IMR-90 (cell line): Measurements from ENCODE around the gene SMAP1. TPM values are rescaled to one million over a fixed set of nuclear protein-coding genes. Genes with fewer than 3 reads are reported as not detected.

Experiments
- ATAC-seq: fragments of 200-7000 bp; cut with Tn5 transposase; 2 replicates; pipeline ENCODE4 v1.9.1; 2020; ENCODE audit warnings: low read depth, mild to moderate bottlenecking, moderate library complexity
- BruUV-seq: library from RNA; stranded (reverse); fragments of 400-500 nt; replicated peaks from 2 replicates; lab custom pipeline; 2021; lab: Mats Ljungman, UMichigan
- CTCF ChIA-PET: fragments of 300-600 bp; formaldehyde crosslinking; extraction: SDS; loops from one replicate; lab custom pipeline; 2021; ENCODE audit warnings: antibody characterized with exemption; lab: Yijun Ruan, JAX
- POLR2A ChIA-PET: fragments of 300-600 bp; sonication (Branson Sonifier 250); formaldehyde crosslinking; loops from one replicate; lab custom pipeline; 2022; ENCODE audit warnings: antibody characterized with exemption; ENCODE audit not compliant: unreplicated experiment; lab: Charles Lee
- DNase-seq: peaks from one replicate; pipeline ENCODE4 v3.0.0; 2013
- H2AFZ ChIP-seq: replicated peaks from 2 replicates; pipeline ENCODE3; 2013; ENCODE audit warnings: low read length, mild to moderate bottlenecking; ENCODE audit not compliant: poor library complexity
- H2AK5ac ChIP-seq: 2 replicates; pipeline ENCODE4 v1.6.1; 2013; ENCODE audit warnings: low read depth, low read length, inconsistent platforms
- H2AK9ac ChIP-seq: replicated peaks from 2 replicates; pipeline ENCODE3; 2013; ENCODE audit warnings: mild to moderate bottlenecking, low read depth, low read length, moderate library complexity; ENCODE audit not compliant: poor library complexity
- H2BK120ac ChIP-seq: 2 replicates; pipeline ENCODE4 v1.6.1; 2013; ENCODE audit warnings: low read depth, low read length, inconsistent platforms
- H2BK15ac ChIP-seq: 3 replicates; pipeline ENCODE4 v1.6.1; 2013; ENCODE audit warnings: low read depth, low read length, inconsistent platforms
- H2BK20ac ChIP-seq: 2 replicates; pipeline ENCODE4 v1.6.1; 2013; ENCODE audit warnings: low read depth, mild to moderate bottlenecking, inconsistent platforms, low read length, moderate library complexity
- H2BK5ac ChIP-seq: 2 replicates; pipeline ENCODE4 v1.6.1; 2013; ENCODE audit warnings: mild to moderate bottlenecking, low read depth, low read length, inconsistent platforms; ENCODE audit not compliant: poor library complexity, severe bottlenecking
- H3K14ac ChIP-seq: replicated peaks from 2 replicates; pipeline ENCODE4 v1.6.1; 2013; ENCODE audit warnings: low read depth, low read length, inconsistent platforms
- H3K18ac ChIP-seq: 2 replicates; pipeline ENCODE4 v1.6.1; 2013; ENCODE audit warnings: low read depth, low read length, control low read depth
- H3K23ac ChIP-seq: 2 replicates; pipeline ENCODE4 v1.6.1; 2013; ENCODE audit warnings: low read depth, low read length, inconsistent platforms
- H3K27ac ChIP-seq: 2 replicates; pipeline ENCODE4 v1.5.1; 2013; ENCODE audit warnings: mild to moderate bottlenecking, control low read depth, low read length; ENCODE audit not compliant: insufficient read depth
- H3K27me3 ChIP-seq: 2 replicates; pipeline ENCODE4 v1.6.1; 2013; ENCODE audit warnings: low read length; ENCODE audit not compliant: control insufficient read depth, insufficient read depth
- H3K36me3 ChIP-seq: 2 replicates; pipeline ENCODE4 v1.6.1; 2013; ENCODE audit warnings: low read length, mixed read lengths; ENCODE audit not compliant: control insufficient read depth, insufficient read depth
- H3K4ac ChIP-seq: 2 replicates; pipeline ENCODE4 v1.6.1; 2013; ENCODE audit warnings: low read depth, low read length, inconsistent platforms
- H3K4me1 ChIP-seq: 2 replicates; pipeline ENCODE4 v1.6.1; 2013; ENCODE audit warnings: low read length, mixed read lengths; ENCODE audit not compliant: control insufficient read depth, insufficient read depth
- H3K4me2 ChIP-seq: 2 replicates; pipeline ENCODE4 v1.6.1; 2013; ENCODE audit warnings: low read depth, mild to moderate bottlenecking, control low read depth, low read length, moderate library complexity
- H3K4me3 ChIP-seq: 2 replicates; pipeline ENCODE4 v1.5.1; 2013; ENCODE audit warnings: low read depth, mild to moderate bottlenecking, control low read depth, low read length, moderate library complexity; ENCODE audit not compliant: insufficient read depth
- H3K56ac ChIP-seq: 2 replicates; pipeline ENCODE4 v1.6.1; 2013; ENCODE audit warnings: low read length, inconsistent platforms; ENCODE audit not compliant: insufficient read depth; ENCODE audit errors: extremely low read depth
- H3K79me1 ChIP-seq, 2 experiments: 2 replicates each; pipeline ENCODE4 v1.6.1; 2013; ENCODE audit warnings: low read length in 2 of 2, inconsistent platforms in 1 of 2, low read depth in 1 of 2
- H3K9ac ChIP-seq: 2 replicates; pipeline ENCODE4 v1.6.1; 2013; ENCODE audit warnings: low read depth, low read length, control low read depth
- H3K9me1 ChIP-seq: 2 replicates; pipeline ENCODE4 v1.6.1; 2013; ENCODE audit warnings: low read length, inconsistent platforms; ENCODE audit not compliant: insufficient read depth
- H3K9me3 ChIP-seq: 2 replicates; pipeline ENCODE4 v1.6.1; 2013; ENCODE audit warnings: low read length; ENCODE audit not compliant: control insufficient read depth, insufficient read depth
- H4K20me1 ChIP-seq: 2 replicates; pipeline ENCODE4 v1.6.1; 2013; ENCODE audit warnings: low read length, inconsistent platforms; ENCODE audit not compliant: insufficient read depth
- H4K5ac ChIP-seq: 2 replicates; pipeline ENCODE4 v1.6.1; 2013; ENCODE audit warnings: mild to moderate bottlenecking, low read depth, low read length, control low read depth
- H4K8ac ChIP-seq, 2 experiments: 2 replicates each; pipeline ENCODE4 v1.6.1; 2013; ENCODE audit warnings: low read depth in 2 of 2, low read length in 2 of 2, control low read depth in 1 of 2, inconsistent platforms in 1 of 2
- H4K91ac ChIP-seq: 2 replicates; pipeline ENCODE4 v1.6.1; 2013; ENCODE audit warnings: low read depth, low read length, inconsistent platforms; ENCODE audit not compliant: insufficient read depth
- BHLHE40 ChIP-seq: fragments of 150-350 bp; IDR thresholded peaks from 2 replicates; pipeline ENCODE4 v1.6.1; 2016; ENCODE audit warnings: mild to moderate bottlenecking, low read depth, low read length
- CEBPB ChIP-seq: IDR thresholded peaks from 2 replicates; pipeline ENCODE4 v1.6.1; 2012; ENCODE audit warnings: low read depth, low read length, improper control_type of control experiment
- CHD1 ChIP-seq: IDR thresholded peaks from 2 replicates; pipeline ENCODE4 v1.6.1; 2012; ENCODE audit warnings: low read depth, low read length, improper control_type of control experiment
- FOS ChIP-seq: fragments of 150-350 bp; IDR thresholded peaks from 2 replicates; pipeline ENCODE4 v1.6.1; 2016; ENCODE audit warnings: low read depth, low read length
- MAFK ChIP-seq: IDR thresholded peaks from 2 replicates; pipeline ENCODE4 v1.6.1; 2012; ENCODE audit warnings: low read depth, low read length, improper control_type of control experiment
- MXI1 ChIP-seq: IDR thresholded peaks from 2 replicates; pipeline ENCODE4 v1.6.1; 2012; ENCODE audit warnings: low read depth, mild to moderate bottlenecking, low read length, moderate library complexity, borderline replicate concordance
- NFE2L2 ChIP-seq: fragments of 150-350 bp; IDR thresholded peaks from 2 replicates; pipeline ENCODE4 v1.6.1; 2016; ENCODE audit warnings: low read depth, mild to moderate bottlenecking, low read length
- POLR2A ChIP-seq: IDR thresholded peaks from 2 replicates; pipeline ENCODE4 v1.6.1; 2012; ENCODE audit warnings: mild to moderate bottlenecking, low read depth, low read length
- RAD21 ChIP-seq: IDR thresholded peaks from 2 replicates; pipeline ENCODE4 v1.6.1; 2012; ENCODE audit warnings: low read length, improper control_type of control experiment
- RCOR1 ChIP-seq: IDR thresholded peaks from 2 replicates; pipeline ENCODE4 v1.6.1; 2012; ENCODE audit warnings: mild to moderate bottlenecking, low read length, improper control_type of control experiment; ENCODE audit not compliant: insufficient replicate concordance
- RFX5 ChIP-seq: IDR thresholded peaks from 2 replicates; pipeline ENCODE4 v1.8.0; 2012; ENCODE audit warnings: low read depth, mild to moderate bottlenecking, low read length, moderate library complexity
- SMC3 ChIP-seq: fragments of 150-350 bp; IDR thresholded peaks from 2 replicates; pipeline ENCODE4 v1.6.1; 2016; ENCODE audit warnings: low read depth, mild to moderate bottlenecking, antibody characterized with exemption, low read length, moderate library complexity
- WGBS, 2 experiments: methylation state at CpG; one replicate each; pipeline versions ENCODE4 v1.1.5 to v1.1.7; 2013; ENCODE audit warnings: missing lambda C conversion rate in 2 of 2; ENCODE audit not compliant: insufficient read length in 1 of 2; ENCODE audit errors: extremely low coverage in 2 of 2; 5-methylcytosine and 5-hydroxymethylcytosine counted together
- dilution Hi-C: fragments of 300-500 bp; cut with HindIII; formaldehyde crosslinking; loops from one replicate; pipeline ENCODE4 v1.14.3; 2018; ENCODE audit warnings: low sequenced_read_pairs; ENCODE audit not compliant: unreplicated experiment
- in situ Hi-C: fragments of 300-500 bp; cut with MboI; formaldehyde crosslinking; loops from 3 replicates; pipeline ENCODE4 v1.14.3; 2019; ENCODE audit warnings: low sequenced_read_pairs, inconsistent platforms, mixed read lengths
- intact Hi-C: fragments of 100-400 bp; cut with micrococcal nuclease; formaldehyde crosslinking; loops from 2 replicates; pipeline ENCODE4 v1.10.0; 2022
- polyA plus RNA-seq, 3 experiments: library from polyadenylated mRNA; depleted of rRNA; stranded (reverse); fragments of >200 nt; gene quantifications; 2 replicates each; pipeline ENCODE4 v1.2.3, GENCODE V29; 2012; ENCODE audit warnings: low replicate concordance in 1 of 3
- total RNA-seq: library from RNA; depleted of rRNA; stranded (reverse); fragments of >200 nt; gene quantifications from 2 replicates; pipeline ENCODE4 v1.2.3, GENCODE V29; 2012
- TF ChIP-seq, protein P1 (sequence below): fragments of 150-350 bp; IDR thresholded peaks from 2 replicates; pipeline ENCODE4 v1.6.1; 2017; ENCODE audit warnings: mild to moderate bottlenecking, antibody characterized with exemption, low read length, low read depth
- TF ChIP-seq, protein P2 (sequence below): fragments of 150-350 bp; IDR thresholded peaks from 2 replicates; pipeline ENCODE4 v1.6.1; 2016; ENCODE audit warnings: low read depth, mild to moderate bottlenecking, low read length, moderate library complexity, borderline replicate concordance

SMAP1 gene
- total and polyA plus RNA-seq, 2 of the 4 experiments (the other 2 are of a cell fraction), result 14.8 to 16.7 TPM

- TF ChIP-seq, protein P1, sequence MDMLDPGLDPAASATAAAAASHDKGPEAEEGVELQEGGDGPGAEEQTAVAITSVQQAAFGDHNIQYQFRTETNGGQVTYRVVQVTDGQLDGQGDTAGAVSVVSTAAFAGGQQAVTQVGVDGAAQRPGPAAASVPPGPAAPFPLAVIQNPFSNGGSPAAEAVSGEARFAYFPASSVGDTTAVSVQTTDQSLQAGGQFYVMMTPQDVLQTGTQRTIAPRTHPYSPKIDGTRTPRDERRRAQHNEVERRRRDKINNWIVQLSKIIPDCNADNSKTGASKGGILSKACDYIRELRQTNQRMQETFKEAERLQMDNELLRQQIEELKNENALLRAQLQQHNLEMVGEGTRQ, result no peak
- TF ChIP-seq RCOR1 (no peak), CEBPB (no peak), MXI1 (no peak), RAD21 (no peak)
Observed at GRCh38 chr6:70667711-70668498, at the start of gene SMAP1 (continued).

- no peaks in the 10 kb centered on the region for H3K27me3 ChIP-seq
- H3K79me1 ChIP-seq, result no peaks in the 10 kb centered on the region
- no peak overlapping the region for H2BK120ac ChIP-seq
- DNase-seq, result no peak
- H2BK15ac ChIP-seq, result no peak overlapping the region
- no peak overlapping the region for H4K5ac ChIP-seq
- H3K4ac ChIP-seq, result no peak overlapping the region
- WGBS, 2 experiments, result no CpG with 5 or more reads among the region's 1 CpG
- no peak overlapping the region for H2AK5ac ChIP-seq
- H3K56ac ChIP-seq, result no peak overlapping the region
- no peaks in the 10 kb centered on the region for H3K9me3 ChIP-seq
- H3K18ac ChIP-seq, result no peak overlapping the region
- no peak overlapping the region for H3K4me2 ChIP-seq
- dilution Hi-C loops, result no loop called here
- ChIA-PET CTCF (no interaction called here), POLR2A (no interaction called here)
- H3K9ac ChIP-seq, result no peak overlapping the region
- no TSS peak for BruUV-seq
- in situ Hi-C loops, result no loop called here
- no peak overlapping the region for H4K91ac ChIP-seq
- H2BK20ac ChIP-seq, result no peak overlapping the region
- no peaks in the 10 kb centered on the region for H3K4me1 ChIP-seq
- H3K9me1 ChIP-seq, result no peaks in the 10 kb centered on the region
- H4K20me1 ChIP-seq, result no peaks in the 10 kb centered on the region
- no peak for ATAC-seq
- H3K27ac ChIP-seq, result no peak overlapping the region
- H2AFZ ChIP-seq, result no peak overlapping the region
- H2BK5ac ChIP-seq, result no peak overlapping the region
- intact Hi-C loops, result no loop called here
- no peak overlapping the region for H2AK9ac ChIP-seq
- no peak overlapping the region for H3K14ac ChIP-seq
- no peak overlapping the region for H4K8ac ChIP-seq
- no peak overlapping the region for H3K4me3 ChIP-seq
- H3K23ac ChIP-seq, result no peak overlapping the region
- H3K36me3 ChIP-seq, result no peaks in the 10 kb centered on the region
- TF ChIP-seq RAD21 (no peak), CHD1 (no peak), BHLHE40 (no peak), POLR2A (no peak), SMC3 (no peak), MXI1 (no peak), FOS (no peak), CEBPB (no peak), RFX5 (no peak), MAFK (no peak), NFE2L2 (no peak), RCOR1 (no peak)
- TF ChIP-seq, protein P1, result no peak
- TF ChIP-seq, protein P2, sequence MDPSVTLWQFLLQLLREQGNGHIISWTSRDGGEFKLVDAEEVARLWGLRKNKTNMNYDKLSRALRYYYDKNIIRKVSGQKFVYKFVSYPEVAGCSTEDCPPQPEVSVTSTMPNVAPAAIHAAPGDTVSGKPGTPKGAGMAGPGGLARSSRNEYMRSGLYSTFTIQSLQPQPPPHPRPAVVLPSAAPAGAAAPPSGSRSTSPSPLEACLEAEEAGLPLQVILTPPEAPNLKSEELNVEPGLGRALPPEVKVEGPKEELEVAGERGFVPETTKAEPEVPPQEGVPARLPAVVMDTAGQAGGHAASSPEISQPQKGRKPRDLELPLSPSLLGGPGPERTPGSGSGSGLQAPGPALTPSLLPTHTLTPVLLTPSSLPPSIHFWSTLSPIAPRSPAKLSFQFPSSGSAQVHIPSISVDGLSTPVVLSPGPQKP, result no peak
Observed at GRCh38 chr6:70620746-70621145, 46.9 kb upstream of the SMAP1 start.
